Sigmoid colon (tissue), 4 donors: ENCODE data around the gene TUB.

Source experiments
- EP300 ChIP-seq, 4 donors: sonication (generic); formaldehyde crosslinking; IDR thresholded peaks; one replicate each; pipeline ENCODE4 v1.6.1; 2017; ENCODE audit warnings: antibody characterized with exemption in 4 of 4
- TF ChIP-seq, protein P1 (sequence below), 4 experiments: fragments of 450-650 bp in 3 of 4; fragments of 200-600 bp in 1 of 4; IDR thresholded peaks; one replicate each; pipeline ENCODE4 v1.5.1; 2016 to 2019; ENCODE audit warnings: antibody characterized with exemption in 4 of 4, mild to moderate bottlenecking in 3 of 4, moderate library complexity in 2 of 4

DNA sequence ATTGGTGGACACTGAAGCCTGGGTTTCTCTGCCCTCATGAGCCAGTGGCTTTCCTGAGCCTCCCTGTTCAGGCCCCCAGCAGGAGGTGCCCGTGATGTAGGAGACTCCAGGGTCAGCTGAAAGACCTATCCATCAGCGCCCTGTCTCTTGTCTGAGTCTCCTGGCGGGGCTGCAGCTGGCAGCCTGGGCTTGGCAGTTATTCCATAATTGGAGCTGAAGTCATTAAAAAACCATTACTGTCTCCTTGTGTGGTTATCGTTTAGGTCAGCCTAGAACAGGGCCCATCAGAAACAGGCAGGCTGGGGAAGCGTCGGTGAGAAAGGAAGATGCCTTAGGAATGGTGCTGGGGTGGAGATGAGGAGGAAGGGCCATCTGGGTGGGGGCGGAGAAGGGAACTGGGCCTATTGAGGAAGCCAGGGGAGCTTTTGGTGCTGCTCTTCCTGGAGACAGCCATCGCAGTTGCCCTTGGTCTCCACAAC lies 5.0 kb downstream of the TUB start:
- TF ChIP-seq, protein P1, sequence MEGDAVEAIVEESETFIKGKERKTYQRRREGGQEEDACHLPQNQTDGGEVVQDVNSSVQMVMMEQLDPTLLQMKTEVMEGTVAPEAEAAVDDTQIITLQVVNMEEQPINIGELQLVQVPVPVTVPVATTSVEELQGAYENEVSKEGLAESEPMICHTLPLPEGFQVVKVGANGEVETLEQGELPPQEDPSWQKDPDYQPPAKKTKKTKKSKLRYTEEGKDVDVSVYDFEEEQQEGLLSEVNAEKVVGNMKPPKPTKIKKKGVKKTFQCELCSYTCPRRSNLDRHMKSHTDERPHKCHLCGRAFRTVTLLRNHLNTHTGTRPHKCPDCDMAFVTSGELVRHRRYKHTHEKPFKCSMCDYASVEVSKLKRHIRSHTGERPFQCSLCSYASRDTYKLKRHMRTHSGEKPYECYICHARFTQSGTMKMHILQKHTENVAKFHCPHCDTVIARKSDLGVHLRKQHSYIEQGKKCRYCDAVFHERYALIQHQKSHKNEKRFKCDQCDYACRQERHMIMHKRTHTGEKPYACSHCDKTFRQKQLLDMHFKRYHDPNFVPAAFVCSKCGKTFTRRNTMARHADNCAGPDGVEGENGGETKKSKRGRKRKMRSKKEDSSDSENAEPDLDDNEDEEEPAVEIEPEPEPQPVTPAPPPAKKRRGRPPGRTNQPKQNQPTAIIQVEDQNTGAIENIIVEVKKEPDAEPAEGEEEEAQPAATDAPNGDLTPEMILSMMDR (IDR thresholded peaks at IDR 0.05): no peak
- TF ChIP-seq EP300 (IDR thresholded peaks at IDR 0.05): no peak
